Tibial nerve (tissue), 4 donors: Measurements from ENCODE around the gene UBR4. TPM values are rescaled to one million over a fixed set of nuclear protein-coding genes. Genes with fewer than 3 reads are reported as not detected.

Experiments
- DNase-seq, 2 donors: peaks; one replicate each; pipeline ENCODE4 v3.0.0-alpha.2; 2019; ENCODE audit warnings: low spot score in 2 of 2
- H3K27ac ChIP-seq, 4 donors: fragments of 200-600 bp; sonication (generic) in 3 of 4; one replicate each; pipeline ENCODE4 v1.5.1; 2017 to 2019; ENCODE audit warnings: mild to moderate bottlenecking in 1 of 4
- H3K27me3 ChIP-seq, 2 donors: fragments of 200-600 bp; sonication (generic) in 1 of 2; one replicate each; pipeline versions ENCODE4 v1.5.1 to v1.6.0; 2017 to 2019
- H3K36me3 ChIP-seq, 3 donors: fragments of 200-600 bp; sonication (generic); one replicate each; pipeline ENCODE4 v1.5.1; 2018 to 2019
- H3K4me1 ChIP-seq, 4 donors: fragments of 200-600 bp; sonication (generic) in 3 of 4; one replicate each; pipeline ENCODE4 v1.5.1; 2017 to 2019
- H3K4me3 ChIP-seq, 4 donors: fragments of 200-600 bp; sonication (generic) in 3 of 4; one replicate each; pipeline ENCODE4 v1.5.1; 2017 to 2019; ENCODE audit warnings: mild to moderate bottlenecking in 1 of 4, moderate library complexity in 1 of 4
- H3K9me3 ChIP-seq, 4 donors: fragments of 200-600 bp; sonication (generic) in 3 of 4; one replicate each; pipeline ENCODE4 v1.5.1; 2017 to 2019
- EP300 ChIP-seq, 2 donors: sonication (generic); formaldehyde crosslinking; IDR thresholded peaks; one replicate each; pipeline ENCODE4 v1.6.1; 2017; ENCODE audit warnings: antibody characterized with exemption in 2 of 2, mild to moderate bottlenecking in 1 of 2
- POLR2A ChIP-seq, 2 donors: fragments of 450-650 bp; IDR thresholded peaks; one replicate each; pipeline ENCODE4 v1.6.1; 2017; ENCODE audit warnings: antibody characterized with exemption in 2 of 2, mild to moderate bottlenecking in 2 of 2, moderate library complexity in 2 of 2
- WGBS, 2 donors: methylation state at CpG; one replicate each; pipeline ENCODE4 v1.1.5; 2018; 5-methylcytosine and 5-hydroxymethylcytosine counted together
- total RNA-seq, 4 donors: library from RNA; depleted of rRNA; stranded (reverse); fragments of >200 nt; gene quantifications; one replicate each; pipeline ENCODE4 v1.1.0, GENCODE V29; 2016
- TF ChIP-seq, protein P1 (sequence below), 5 experiments: fragments of 200-600 bp in 3 of 5; fragments of 450-650 bp in 2 of 5; sonication (generic) in 3 of 5; IDR thresholded peaks; one replicate each; pipeline ENCODE4 v1.5.1; 2016 to 2019; ENCODE audit warnings: antibody characterized with exemption in 5 of 5, mild to moderate bottlenecking in 3 of 5, moderate library complexity in 2 of 5

The UBR4 gene
- total RNA-seq, 4 donors from 2014 or later, result 107 to 190 (median 142) TPM

DNA sequence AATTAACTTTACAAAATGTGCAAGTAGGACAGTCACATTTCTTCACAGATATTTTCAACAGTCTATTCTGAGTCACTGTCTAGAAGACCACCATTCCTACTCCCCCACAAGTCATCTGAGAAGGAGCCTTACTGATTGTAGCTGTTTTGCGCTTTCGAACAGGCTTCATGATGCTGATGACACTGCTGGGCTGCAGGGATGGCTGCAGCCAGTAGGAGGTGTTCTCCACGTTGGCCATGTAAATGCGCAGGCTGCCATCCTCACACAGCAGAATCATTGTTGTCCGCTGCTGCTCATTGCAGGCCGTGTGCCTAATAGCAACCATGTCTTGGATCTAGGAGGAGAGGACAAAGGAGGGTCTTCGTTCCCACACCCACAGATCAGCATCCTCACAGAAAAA is 56.9 kb downstream of the UBR4 start:
- 81 to 84% methylated on average over 7 of the region's 7 CpGs for WGBS, 2 donors
- peaks cover 9 to 100% (median 52%) of the 10 kb centered on the region in 3 donors for H3K36me3 ChIP-seq

DNA sequence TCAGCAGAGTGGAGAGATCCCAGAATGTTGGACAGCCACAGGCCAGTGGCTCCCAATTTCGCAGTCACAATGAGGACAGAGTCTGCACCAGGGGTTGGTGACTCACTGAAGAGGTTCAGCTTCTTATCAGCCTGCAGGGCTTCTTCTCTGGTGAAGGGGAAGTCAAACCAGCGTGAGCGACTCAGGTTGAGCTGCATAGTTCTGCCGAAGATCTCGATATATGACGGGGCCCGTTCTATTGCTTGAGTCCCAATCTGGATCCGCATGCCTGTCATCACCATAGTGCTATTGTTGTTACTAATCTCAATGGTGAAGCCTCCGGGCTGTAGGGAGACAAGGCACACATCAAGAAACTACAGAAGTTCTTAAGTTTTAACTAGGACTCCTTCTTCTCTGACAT is 58.5 kb downstream of the UBR4 start:
- Histone ChIP-seq H3K4me3 (no peak overlapping the region), H3K27me3 (no peaks in the 10 kb centered on the region), H3K9me3 (no peaks in the 10 kb centered on the region), H3K36me3 (peaks cover 9 to 100% (median 57%) of the 10 kb centered on the region in 3 donors), H3K4me1 (no peaks in the 10 kb centered on the region), H3K27ac (no peak overlapping the region)
- 90 to 95% methylated on average over 9 of the region's 9 CpGs for WGBS, 2 donors
- DNase-seq, result no peak
- no peak for TF ChIP-seq POLR2A (IDR thresholded peaks at IDR 0.05)
- TF ChIP-seq, protein P1, sequence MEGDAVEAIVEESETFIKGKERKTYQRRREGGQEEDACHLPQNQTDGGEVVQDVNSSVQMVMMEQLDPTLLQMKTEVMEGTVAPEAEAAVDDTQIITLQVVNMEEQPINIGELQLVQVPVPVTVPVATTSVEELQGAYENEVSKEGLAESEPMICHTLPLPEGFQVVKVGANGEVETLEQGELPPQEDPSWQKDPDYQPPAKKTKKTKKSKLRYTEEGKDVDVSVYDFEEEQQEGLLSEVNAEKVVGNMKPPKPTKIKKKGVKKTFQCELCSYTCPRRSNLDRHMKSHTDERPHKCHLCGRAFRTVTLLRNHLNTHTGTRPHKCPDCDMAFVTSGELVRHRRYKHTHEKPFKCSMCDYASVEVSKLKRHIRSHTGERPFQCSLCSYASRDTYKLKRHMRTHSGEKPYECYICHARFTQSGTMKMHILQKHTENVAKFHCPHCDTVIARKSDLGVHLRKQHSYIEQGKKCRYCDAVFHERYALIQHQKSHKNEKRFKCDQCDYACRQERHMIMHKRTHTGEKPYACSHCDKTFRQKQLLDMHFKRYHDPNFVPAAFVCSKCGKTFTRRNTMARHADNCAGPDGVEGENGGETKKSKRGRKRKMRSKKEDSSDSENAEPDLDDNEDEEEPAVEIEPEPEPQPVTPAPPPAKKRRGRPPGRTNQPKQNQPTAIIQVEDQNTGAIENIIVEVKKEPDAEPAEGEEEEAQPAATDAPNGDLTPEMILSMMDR (IDR thresholded peaks at IDR 0.05), result no peak
- TF ChIP-seq EP300 (IDR thresholded peaks at IDR 0.05), result no peak

More for the DNA sequence above, 56.9 kb downstream of the UBR4 start:
- H3K4me1 ChIP-seq, result no peaks in the 10 kb centered on the region
- no peak overlapping the region for H3K27ac ChIP-seq
- no peaks in the 10 kb centered on the region for H3K9me3 ChIP-seq
- DNase-seq, result no peak
- no peaks in the 10 kb centered on the region for H3K27me3 ChIP-seq
- no peak for TF ChIP-seq POLR2A (IDR thresholded peaks at IDR 0.05)
- TF ChIP-seq, protein P1 (IDR thresholded peaks at IDR 0.05), result no peak
- no peak for TF ChIP-seq EP300 (IDR thresholded peaks at IDR 0.05)
- H3K4me3 ChIP-seq, result no peak overlapping the region

DNA sequence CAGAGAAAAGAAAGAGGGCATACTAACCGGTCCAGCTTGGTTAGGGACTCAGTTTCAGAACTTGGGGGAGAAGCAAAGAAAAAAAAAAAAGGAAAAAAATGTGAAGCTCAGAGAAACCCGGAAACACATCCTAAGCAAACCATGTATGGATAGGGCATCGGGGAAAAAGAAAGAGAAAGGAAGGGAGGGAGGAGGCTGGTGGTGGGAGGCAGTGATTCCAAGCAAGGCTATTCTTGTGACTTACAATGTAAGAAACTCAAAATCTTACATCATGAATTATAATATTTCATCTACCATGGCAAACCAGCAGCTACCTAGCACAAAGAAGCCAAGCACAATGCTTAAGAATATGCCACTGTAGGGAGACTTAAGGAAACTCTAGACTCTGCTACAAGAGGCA is 60.3 kb downstream of the UBR4 start:
- H3K27ac ChIP-seq, result no peak overlapping the region
- H3K36me3 ChIP-seq, result peaks cover 9 to 100% (median 65%) of the 10 kb centered on the region in 3 donors
- no peaks in the 10 kb centered on the region for H3K4me1 ChIP-seq
- WGBS, 2 donors, result 82 to 86% methylated on average over 3 of the region's 3 CpGs
- no peaks in the 10 kb centered on the region for H3K9me3 ChIP-seq
- TF ChIP-seq, protein P1 (IDR thresholded peaks at IDR 0.05), result no peak
- TF ChIP-seq POLR2A (IDR thresholded peaks at IDR 0.05), result no peak
- no peak for TF ChIP-seq EP300 (IDR thresholded peaks at IDR 0.05)
- H3K27me3 ChIP-seq, result no peaks in the 10 kb centered on the region
- no peak overlapping the region for H3K4me3 ChIP-seq
- DNase-seq, result no peak

DNA sequence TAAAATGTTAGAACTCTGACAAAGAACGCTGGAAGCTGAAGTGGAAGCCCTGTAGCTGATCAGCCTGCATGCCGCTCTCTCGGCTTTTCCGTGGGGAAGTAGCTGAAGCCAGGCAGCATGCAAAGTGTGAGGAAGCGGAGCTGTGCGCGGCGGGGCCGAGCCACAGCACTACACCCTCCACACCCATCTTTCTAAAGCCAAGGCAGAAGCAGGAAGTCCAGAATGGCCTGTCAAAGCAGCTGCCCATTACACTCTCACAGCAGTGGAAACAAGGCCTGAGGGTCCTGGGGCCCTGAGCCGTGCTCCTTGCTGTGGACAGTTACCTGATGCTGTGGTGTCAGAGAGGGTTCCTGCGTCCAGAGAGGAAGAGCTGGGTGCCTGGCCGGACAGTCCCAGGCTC is 69.6 kb downstream of the UBR4 start:
- TF ChIP-seq EP300 (IDR thresholded peaks at IDR 0.05) (no peak), POLR2A (IDR thresholded peaks at IDR 0.05) (no peak)
- TF ChIP-seq, protein P1 (IDR thresholded peaks at IDR 0.05), result no peak
- Histone ChIP-seq H3K36me3 (peaks cover 0 to 100% (median 54%) of the 10 kb centered on the region in 3 donors), H3K27ac (no peak overlapping the region), H3K4me3 (no peak overlapping the region), H3K27me3 (no peaks in the 10 kb centered on the region), H3K9me3 (no peaks in the 10 kb centered on the region), H3K4me1 (no peaks in the 10 kb centered on the region)
- no peak for DNase-seq
- 71 to 81% methylated on average over 9 to 11 of the region's 12 CpGs for WGBS, 2 donors

DNA sequence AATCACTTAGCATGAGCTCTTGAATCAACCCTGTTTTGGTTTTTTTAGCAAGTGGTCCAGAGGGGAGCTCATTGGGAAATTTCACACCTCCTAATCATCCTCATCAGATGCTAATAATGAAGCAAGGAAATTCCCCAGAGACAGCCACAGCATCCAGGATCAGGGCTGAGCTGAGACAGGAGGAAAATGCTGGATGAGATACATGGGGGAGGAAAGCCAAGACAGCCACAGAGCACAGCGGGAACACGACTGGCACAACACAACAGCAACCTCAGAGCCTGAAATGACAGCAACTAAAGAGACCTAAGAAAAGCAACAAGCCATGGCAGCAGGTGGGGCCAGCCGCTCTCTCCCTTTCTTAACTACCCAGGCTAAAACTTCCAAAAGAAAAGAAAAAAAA is 70.4 kb downstream of the UBR4 start:
- no peak for DNase-seq
- H3K36me3 ChIP-seq, result peaks cover 0 to 100% (median 50%) of the 10 kb centered on the region in 3 donors
- H3K27ac ChIP-seq, result no peak overlapping the region
- H3K27me3 ChIP-seq, result no peaks in the 10 kb centered on the region
- H3K4me3 ChIP-seq, result no peak overlapping the region
- TF ChIP-seq EP300 (IDR thresholded peaks at IDR 0.05) (no peak), POLR2A (IDR thresholded peaks at IDR 0.05) (no peak)
- TF ChIP-seq, protein P1 (IDR thresholded peaks at IDR 0.05), result no peak
- WGBS, 2 donors, result 53 to 64% methylated on average over 3 of the region's 3 CpGs
- no peaks in the 10 kb centered on the region for H3K9me3 ChIP-seq
- no peaks in the 10 kb centered on the region for H3K4me1 ChIP-seq
